ENCODE results near the gene AFF4. TPM values are rescaled to one million over a fixed set of nuclear protein-coding genes. Genes with fewer than 3 reads are reported as not detected.

Gene AFF4
- total and polyA plus RNA-seq, 2 experiments from 2014 or later, result 31.3 to 46.3 TPM

DNA sequence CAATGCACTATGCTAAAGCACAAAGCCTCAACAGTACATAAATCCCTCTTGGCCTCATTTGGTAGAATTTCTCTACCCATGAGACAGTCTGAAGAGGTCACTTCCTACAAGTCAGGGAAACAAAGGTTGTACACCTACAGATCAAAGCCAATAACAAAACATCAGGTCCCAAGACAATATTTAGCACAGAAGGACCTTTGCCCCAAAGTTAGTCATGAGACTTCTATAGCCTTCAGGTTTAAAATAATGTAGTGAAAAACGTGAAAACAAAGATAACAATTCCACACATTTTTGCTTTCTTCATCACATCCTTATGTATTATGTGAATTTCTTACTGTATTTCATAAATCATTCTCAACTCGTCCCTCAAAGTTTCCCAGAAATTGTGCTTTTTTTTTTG lies 15.8 kb downstream of the AFF4 start:
- no peak for ATAC-seq
- H3K79me2 ChIP-seq (replicated peaks; ENCODE audit: insufficient read depth), result peaks cover 100% of the 10 kb centered on the region
- no peak overlapping the region for H3K4me3 ChIP-seq
- H3K27me3 Mint-ChIP-seq (ENCODE audit: insufficient read depth, low read depth, poor library complexity), result peaks cover 2% of the 10 kb centered on the region
- H3K4me1 Mint-ChIP-seq, result peaks cover 11% of the 10 kb centered on the region
- H2AFZ ChIP-seq, result no peak overlapping the region
- no peaks in the 10 kb centered on the region for H3K36me3 ChIP-seq (ENCODE audit: insufficient read depth)
- H3K27me3 ChIP-seq (ENCODE audit: insufficient read depth), result no peaks in the 10 kb centered on the region
- DNase-seq (ENCODE audit: low spot score), result no peak
- no peak overlapping the region for H3K4me3 Mint-ChIP-seq
- H3K27ac Mint-ChIP-seq, result no peak overlapping the region
- H3F3A ChIP-seq (replicated peaks; ENCODE audit: low read depth), result no peaks in the 10 kb centered on the region
- H3K9me2 ChIP-seq (ENCODE audit: insufficient read depth), result no peaks in the 10 kb centered on the region
- TF ChIP-seq EZH2phosphoT487 (IDR thresholded peaks at IDR 0.05; ENCODE audit: unreplicated experiment) (no peak), STAT1 (IDR thresholded peaks at IDR 0.05; ENCODE audit: unreplicated experiment) (no peak), POLR2AphosphoS5 (IDR thresholded peaks at IDR 0.05; ENCODE audit: low read depth) (no peak), ZNF331 (CRISPR knock-in tag; IDR thresholded peaks at IDR 0.05; ENCODE audit: low read depth) (no peak), CREB1 (CRISPR knock-in tag; IDR thresholded peaks at IDR 0.05; ENCODE audit: low read depth) (no peak), EZH2 (IDR thresholded peaks at IDR 0.05; ENCODE audit: low read depth, unreplicated experiment) (no peak), NANOG (IDR thresholded peaks at IDR 0.05; ENCODE audit: borderline replicate concordance) (no peak), ZNF114 (CRISPR knock-in tag; IDR thresholded peaks at IDR 0.05) (no peak), JUNB (IDR thresholded peaks at IDR 0.05; ENCODE audit: unreplicated experiment) (no peak)
- TF ChIP-seq, protein P1, sequence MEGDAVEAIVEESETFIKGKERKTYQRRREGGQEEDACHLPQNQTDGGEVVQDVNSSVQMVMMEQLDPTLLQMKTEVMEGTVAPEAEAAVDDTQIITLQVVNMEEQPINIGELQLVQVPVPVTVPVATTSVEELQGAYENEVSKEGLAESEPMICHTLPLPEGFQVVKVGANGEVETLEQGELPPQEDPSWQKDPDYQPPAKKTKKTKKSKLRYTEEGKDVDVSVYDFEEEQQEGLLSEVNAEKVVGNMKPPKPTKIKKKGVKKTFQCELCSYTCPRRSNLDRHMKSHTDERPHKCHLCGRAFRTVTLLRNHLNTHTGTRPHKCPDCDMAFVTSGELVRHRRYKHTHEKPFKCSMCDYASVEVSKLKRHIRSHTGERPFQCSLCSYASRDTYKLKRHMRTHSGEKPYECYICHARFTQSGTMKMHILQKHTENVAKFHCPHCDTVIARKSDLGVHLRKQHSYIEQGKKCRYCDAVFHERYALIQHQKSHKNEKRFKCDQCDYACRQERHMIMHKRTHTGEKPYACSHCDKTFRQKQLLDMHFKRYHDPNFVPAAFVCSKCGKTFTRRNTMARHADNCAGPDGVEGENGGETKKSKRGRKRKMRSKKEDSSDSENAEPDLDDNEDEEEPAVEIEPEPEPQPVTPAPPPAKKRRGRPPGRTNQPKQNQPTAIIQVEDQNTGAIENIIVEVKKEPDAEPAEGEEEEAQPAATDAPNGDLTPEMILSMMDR (conservative IDR thresholded peaks at IDR 0.05; ENCODE audit: low read depth in 2 of 2), result no peak
- TF ChIP-seq, protein P2, sequence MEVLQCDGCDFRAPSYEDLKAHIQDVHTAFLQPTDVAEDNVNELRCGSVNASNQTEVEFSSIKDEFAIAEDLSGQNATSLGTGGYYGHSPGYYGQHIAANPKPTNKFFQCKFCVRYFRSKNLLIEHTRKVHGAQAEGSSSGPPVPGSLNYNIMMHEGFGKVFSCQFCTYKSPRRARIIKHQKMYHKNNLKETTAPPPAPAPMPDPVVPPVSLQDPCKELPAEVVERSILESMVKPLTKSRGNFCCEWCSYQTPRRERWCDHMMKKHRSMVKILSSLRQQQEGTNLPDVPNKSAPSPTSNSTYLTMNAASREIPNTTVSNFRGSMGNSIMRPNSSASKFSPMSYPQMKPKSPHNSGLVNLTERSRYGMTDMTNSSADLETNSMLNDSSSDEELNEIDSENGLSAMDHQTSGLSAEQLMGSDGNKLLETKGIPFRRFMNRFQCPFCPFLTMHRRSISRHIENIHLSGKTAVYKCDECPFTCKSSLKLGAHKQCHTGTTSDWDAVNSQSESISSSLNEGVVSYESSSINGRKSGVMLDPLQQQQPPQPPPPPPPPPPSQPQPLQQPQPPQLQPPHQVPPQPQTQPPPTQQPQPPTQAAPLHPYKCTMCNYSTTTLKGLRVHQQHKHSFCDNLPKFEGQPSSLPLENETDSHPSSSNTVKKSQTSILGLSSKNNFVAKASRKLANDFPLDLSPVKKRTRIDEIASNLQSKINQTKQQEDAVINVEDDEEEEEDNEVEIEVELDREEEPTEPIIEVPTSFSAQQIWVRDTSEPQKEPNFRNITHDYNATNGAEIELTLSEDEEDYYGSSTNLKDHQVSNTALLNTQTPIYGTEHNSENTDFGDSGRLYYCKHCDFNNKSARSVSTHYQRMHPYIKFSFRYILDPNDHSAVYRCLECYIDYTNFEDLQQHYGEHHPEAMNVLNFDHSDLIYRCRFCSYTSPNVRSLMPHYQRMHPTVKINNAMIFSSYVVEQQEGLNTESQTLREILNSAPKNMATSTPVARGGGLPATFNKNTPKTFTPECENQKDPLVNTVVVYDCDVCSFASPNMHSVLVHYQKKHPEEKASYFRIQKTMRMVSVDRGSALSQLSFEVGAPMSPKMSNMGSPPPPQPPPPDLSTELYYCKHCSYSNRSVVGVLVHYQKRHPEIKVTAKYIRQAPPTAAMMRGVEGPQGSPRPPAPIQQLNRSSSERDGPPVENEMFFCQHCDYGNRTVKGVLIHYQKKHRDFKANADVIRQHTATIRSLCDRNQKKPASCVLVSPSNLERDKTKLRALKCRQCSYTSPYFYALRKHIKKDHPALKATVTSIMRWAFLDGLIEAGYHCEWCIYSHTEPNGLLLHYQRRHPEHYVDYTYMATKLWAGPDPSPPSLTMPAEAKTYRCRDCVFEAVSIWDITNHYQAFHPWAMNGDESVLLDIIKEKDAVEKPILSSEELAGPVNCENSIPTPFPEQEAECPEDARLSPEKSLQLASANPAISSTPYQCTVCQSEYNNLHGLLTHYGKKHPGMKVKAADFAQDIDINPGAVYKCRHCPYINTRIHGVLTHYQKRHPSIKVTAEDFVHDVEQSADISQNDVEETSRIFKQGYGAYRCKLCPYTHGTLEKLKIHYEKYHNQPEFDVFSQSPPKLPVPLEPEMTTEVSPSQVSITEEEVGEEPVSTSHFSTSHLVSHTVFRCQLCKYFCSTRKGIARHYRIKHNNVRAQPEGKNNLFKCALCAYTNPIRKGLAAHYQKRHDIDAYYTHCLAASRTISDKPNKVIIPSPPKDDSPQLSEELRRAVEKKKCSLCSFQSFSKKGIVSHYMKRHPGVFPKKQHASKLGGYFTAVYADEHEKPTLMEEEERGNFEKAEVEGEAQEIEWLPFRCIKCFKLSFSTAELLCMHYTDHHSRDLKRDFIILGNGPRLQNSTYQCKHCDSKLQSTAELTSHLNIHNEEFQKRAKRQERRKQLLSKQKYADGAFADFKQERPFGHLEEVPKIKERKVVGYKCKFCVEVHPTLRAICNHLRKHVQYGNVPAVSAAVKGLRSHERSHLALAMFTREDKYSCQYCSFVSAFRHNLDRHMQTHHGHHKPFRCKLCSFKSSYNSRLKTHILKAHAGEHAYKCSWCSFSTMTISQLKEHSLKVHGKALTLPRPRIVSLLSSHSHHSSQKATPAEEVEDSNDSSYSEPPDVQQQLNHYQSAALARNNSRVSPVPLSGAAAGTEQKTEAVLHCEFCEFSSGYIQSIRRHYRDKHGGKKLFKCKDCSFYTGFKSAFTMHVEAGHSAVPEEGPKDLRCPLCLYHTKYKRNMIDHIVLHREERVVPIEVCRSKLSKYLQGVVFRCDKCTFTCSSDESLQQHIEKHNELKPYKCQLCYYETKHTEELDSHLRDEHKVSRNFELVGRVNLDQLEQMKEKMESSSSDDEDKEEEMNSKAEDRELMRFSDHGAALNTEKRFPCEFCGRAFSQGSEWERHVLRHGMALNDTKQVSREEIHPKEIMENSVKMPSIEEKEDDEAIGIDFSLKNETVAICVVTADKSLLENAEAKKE (CRISPR knock-in tag; IDR thresholded peaks at IDR 0.05), result no peak
- TF ChIP-seq, protein P3, sequence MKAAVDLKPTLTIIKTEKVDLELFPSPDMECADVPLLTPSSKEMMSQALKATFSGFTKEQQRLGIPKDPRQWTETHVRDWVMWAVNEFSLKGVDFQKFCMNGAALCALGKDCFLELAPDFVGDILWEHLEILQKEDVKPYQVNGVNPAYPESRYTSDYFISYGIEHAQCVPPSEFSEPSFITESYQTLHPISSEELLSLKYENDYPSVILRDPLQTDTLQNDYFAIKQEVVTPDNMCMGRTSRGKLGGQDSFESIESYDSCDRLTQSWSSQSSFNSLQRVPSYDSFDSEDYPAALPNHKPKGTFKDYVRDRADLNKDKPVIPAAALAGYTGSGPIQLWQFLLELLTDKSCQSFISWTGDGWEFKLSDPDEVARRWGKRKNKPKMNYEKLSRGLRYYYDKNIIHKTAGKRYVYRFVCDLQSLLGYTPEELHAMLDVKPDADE (IDR thresholded peaks at IDR 0.05), result no peak
- TF ChIP-seq, protein P4, sequence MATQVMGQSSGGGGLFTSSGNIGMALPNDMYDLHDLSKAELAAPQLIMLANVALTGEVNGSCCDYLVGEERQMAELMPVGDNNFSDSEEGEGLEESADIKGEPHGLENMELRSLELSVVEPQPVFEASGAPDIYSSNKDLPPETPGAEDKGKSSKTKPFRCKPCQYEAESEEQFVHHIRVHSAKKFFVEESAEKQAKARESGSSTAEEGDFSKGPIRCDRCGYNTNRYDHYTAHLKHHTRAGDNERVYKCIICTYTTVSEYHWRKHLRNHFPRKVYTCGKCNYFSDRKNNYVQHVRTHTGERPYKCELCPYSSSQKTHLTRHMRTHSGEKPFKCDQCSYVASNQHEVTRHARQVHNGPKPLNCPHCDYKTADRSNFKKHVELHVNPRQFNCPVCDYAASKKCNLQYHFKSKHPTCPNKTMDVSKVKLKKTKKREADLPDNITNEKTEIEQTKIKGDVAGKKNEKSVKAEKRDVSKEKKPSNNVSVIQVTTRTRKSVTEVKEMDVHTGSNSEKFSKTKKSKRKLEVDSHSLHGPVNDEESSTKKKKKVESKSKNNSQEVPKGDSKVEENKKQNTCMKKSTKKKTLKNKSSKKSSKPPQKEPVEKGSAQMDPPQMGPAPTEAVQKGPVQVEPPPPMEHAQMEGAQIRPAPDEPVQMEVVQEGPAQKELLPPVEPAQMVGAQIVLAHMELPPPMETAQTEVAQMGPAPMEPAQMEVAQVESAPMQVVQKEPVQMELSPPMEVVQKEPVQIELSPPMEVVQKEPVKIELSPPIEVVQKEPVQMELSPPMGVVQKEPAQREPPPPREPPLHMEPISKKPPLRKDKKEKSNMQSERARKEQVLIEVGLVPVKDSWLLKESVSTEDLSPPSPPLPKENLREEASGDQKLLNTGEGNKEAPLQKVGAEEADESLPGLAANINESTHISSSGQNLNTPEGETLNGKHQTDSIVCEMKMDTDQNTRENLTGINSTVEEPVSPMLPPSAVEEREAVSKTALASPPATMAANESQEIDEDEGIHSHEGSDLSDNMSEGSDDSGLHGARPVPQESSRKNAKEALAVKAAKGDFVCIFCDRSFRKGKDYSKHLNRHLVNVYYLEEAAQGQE (IDR thresholded peaks at IDR 0.05; ENCODE audit: unreplicated experiment), result no peak
- peaks cover 7% of the 10 kb centered on the region for H3K36me3 Mint-ChIP-seq (ENCODE audit: low read depth)
- H3K9me3 Mint-ChIP-seq, result no peaks in the 10 kb centered on the region
- peaks cover 3% of the 10 kb centered on the region; the same call in 1 of the 2 replicates for H3K4me1 ChIP-seq (ENCODE audit: insufficient read depth)
- no peak overlapping the region for H3K4me2 ChIP-seq
- H4K20me1 ChIP-seq (replicated peaks; ENCODE audit: insufficient read depth), result peaks cover 38% of the 10 kb centered on the region
- H3K27ac ChIP-seq (ENCODE audit: low read depth), result no peak overlapping the region

Measured in GM23338 (cell line).